Activated CD8-positive, alpha-beta memory T cell treated with anti-CD3 and anti-CD28 coated beads for 24 hours (primary cell): ENCODE measurements around the gene MEGF10.
"Not testable (repeated sequence)": the region's sequence is repeated elsewhere in the genome, so short reads cannot be mapped to it uniquely, and the experiment has no call there.

Experiments
- DNase-seq: peaks from one replicate; pipeline ENCODE4 v3.0.0-alpha.2; 2020

The MEGF10 gene

GRCh38 chr5:127290019-127290945, at the start of gene MEGF10:
Gene MEGF10 (plus strand): TSS chr5:127290796. CDS start chr5:127331309, 40,513 bp downstream.
- DNase-seq: no peak

- no peak for DNase-seq
Measured at GRCh38 chr5:127243011-127243410, 47.6 kb upstream of the MEGF10 start.

- no peak for DNase-seq
Measured at GRCh38 chr5:127254729-127255284, 35.8 kb upstream of the MEGF10 start.

- DNase-seq: no peak
Measured at GRCh38 chr5:127256886-127257597, 33.6 kb upstream of the MEGF10 start.

GRCh38 chr5:127260686-127261085, 29.9 kb upstream of the MEGF10 start:
- DNase-seq: no peak

GRCh38 chr5:127265473-127265872, 25.1 kb upstream of the MEGF10 start:
- not testable (repeated sequence) for DNase-seq

GRCh38 chr5:127268342-127268741, 22.3 kb upstream of the MEGF10 start:
- not testable (repeated sequence) for DNase-seq

- not testable (repeated sequence) for DNase-seq
Measured at GRCh38 chr5:127270713-127271112, 19.9 kb upstream of the MEGF10 start.

- no peak for DNase-seq
Measured at GRCh38 chr5:127275641-127276193, 14.9 kb upstream of the MEGF10 start.

- no peak for DNase-seq
Measured at GRCh38 chr5:127280491-127281220, 9.9 kb upstream of the MEGF10 start.

GRCh38 chr5:127281609-127282008, 9.0 kb upstream of the MEGF10 start:
- DNase-seq: no peak

GRCh38 chr5:127288676-127289075, 1.9 kb upstream of the MEGF10 start:
- DNase-seq: no peak

GRCh38 chr5:127290946-127291693, 524 bp downstream of the MEGF10 start:
- DNase-seq: no peak

GRCh38 chr5:127292030-127292735, 1.6 kb downstream of the MEGF10 start:
- no peak for DNase-seq

- no peak for DNase-seq
Measured at GRCh38 chr5:127293373-127293772, 2.8 kb downstream of the MEGF10 start.

- DNase-seq: no peak
Measured at GRCh38 chr5:127294829-127295228, 4.2 kb downstream of the MEGF10 start.

- DNase-seq: no peak
Measured at GRCh38 chr5:127295454-127295853, 4.9 kb downstream of the MEGF10 start.

- no peak for DNase-seq
Measured at GRCh38 chr5:127296321-127296720, 5.7 kb downstream of the MEGF10 start.

GRCh38 chr5:127296894-127297293, 6.3 kb downstream of the MEGF10 start:
- not testable (repeated sequence) for DNase-seq

- no peak for DNase-seq
Measured at GRCh38 chr5:127297348-127298035, 6.9 kb downstream of the MEGF10 start.

- no peak for DNase-seq
Measured at GRCh38 chr5:127298036-127298429, 7.4 kb downstream of the MEGF10 start.
